Measurements from ENCODE around the gene AIP.
"Not testable (repeated sequence)": the region's sequence is repeated elsewhere in the genome, so short reads cannot be mapped to it uniquely, and the experiment has no call there.

AIP gene

DNA sequence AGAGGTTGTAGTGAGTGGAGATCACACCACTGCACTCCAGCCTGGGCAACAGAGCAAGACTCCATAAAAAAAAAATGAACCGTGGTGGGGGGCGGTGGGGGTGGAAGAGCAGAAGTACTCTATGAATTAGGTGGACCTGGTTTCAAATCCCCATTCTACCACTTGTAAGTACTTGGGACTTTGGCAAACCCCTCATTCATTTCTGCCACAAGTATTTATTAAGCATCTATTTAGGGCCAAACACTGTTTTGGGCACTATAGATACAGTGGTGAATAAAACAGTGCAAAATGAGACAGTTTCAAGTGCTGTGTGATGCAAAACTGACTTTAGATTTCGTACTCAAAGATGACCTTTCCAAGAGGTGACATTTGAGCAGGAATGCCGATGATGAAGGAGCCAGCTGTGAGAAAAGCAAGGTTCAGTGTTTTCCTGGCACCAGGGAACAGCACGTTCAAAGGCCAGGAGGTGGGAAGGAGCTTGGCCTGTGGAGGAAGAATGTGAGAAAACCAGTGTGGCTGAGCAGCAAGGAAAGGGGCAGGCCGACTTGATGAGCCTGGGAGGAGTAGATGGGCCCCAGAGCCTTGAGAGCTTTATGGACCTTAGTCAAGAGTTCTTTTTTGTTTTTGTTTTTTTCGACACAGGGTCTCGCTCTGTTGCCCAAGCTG, 12.4 kb upstream of the AIP start:
- Histone ChIP-seq H3K27ac (no peak overlapping the region), H3K9me3 (ENCODE audit: severe bottlenecking) (no peaks in the 10 kb centered on the region), H3K4me3 (ENCODE audit: low read depth, low read length) (no peak overlapping the region), H3K36me3 (no peaks in the 10 kb centered on the region), H3K27me3 (ENCODE audit: insufficient read depth, low read depth, severe bottlenecking) (no peaks in the 10 kb centered on the region)
- DNase-seq, result no peak
- TF ChIP-seq, protein P1, sequence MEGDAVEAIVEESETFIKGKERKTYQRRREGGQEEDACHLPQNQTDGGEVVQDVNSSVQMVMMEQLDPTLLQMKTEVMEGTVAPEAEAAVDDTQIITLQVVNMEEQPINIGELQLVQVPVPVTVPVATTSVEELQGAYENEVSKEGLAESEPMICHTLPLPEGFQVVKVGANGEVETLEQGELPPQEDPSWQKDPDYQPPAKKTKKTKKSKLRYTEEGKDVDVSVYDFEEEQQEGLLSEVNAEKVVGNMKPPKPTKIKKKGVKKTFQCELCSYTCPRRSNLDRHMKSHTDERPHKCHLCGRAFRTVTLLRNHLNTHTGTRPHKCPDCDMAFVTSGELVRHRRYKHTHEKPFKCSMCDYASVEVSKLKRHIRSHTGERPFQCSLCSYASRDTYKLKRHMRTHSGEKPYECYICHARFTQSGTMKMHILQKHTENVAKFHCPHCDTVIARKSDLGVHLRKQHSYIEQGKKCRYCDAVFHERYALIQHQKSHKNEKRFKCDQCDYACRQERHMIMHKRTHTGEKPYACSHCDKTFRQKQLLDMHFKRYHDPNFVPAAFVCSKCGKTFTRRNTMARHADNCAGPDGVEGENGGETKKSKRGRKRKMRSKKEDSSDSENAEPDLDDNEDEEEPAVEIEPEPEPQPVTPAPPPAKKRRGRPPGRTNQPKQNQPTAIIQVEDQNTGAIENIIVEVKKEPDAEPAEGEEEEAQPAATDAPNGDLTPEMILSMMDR (IDR thresholded peaks at IDR 0.05; ENCODE audit: low read depth, low read length), result no peak

DNA sequence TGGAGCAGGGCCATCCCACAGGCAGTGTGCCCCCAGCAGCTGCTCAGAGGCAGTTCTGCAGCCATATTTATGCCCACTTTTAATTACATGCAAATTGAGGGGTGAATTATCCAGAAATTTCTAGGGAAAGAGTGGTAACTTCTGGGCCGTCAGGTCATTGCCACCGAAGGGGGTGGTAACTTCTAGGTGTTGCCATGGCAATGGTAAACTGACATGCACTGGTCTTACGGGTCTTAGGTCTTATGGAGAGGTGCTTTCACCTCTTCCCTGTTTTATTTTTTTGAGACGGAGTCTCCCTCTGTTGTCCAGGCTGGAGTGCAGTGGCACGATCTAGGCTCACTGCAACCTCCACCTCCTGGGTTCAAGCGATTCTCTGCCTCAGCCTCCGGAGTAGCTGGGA, 9.9 kb upstream of the AIP start:
- Histone ChIP-seq H3K36me3 (no peaks in the 10 kb centered on the region), H3K9me3 (ENCODE audit: severe bottlenecking) (peaks cover 7% of the 10 kb centered on the region), H3K27ac (no peak overlapping the region), H3K4me3 (ENCODE audit: low read depth, low read length) (no peak overlapping the region), H3K27me3 (ENCODE audit: insufficient read depth, low read depth, severe bottlenecking) (no peaks in the 10 kb centered on the region)
- DNase-seq, result no peak
- TF ChIP-seq, protein P1 (IDR thresholded peaks at IDR 0.05; ENCODE audit: low read depth, low read length), result no peak

DNA sequence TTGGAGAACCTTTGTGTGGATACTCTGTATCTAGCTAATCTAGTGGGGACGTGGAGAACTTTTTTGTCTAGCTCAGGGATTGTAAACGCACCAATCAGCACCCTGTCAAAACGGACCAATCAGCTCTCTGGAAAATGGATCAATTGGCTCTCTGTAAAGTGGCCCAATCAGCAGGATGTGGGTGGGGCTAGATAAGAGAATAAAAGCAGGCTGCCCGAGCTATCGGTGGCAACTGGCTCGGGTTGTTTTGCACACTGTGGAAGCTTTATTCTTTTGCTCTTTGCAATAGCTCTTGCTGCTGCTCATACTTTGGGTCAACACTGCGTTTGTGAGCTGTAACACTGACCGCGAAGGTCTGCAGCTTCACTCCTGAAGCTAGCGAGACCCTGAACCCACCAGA, 6.1 kb upstream of the AIP start:
- H3K36me3 ChIP-seq; DNase-seq; H3K4me3 ChIP-seq (ENCODE audit: low read depth, low read length); H3K9me3 ChIP-seq (ENCODE audit: severe bottlenecking); H3K27me3 ChIP-seq (ENCODE audit: insufficient read depth, low read depth, severe bottlenecking): not testable (repeated sequence)
- peak overlapping the region; percentile 48 for H3K27ac ChIP-seq

DNA sequence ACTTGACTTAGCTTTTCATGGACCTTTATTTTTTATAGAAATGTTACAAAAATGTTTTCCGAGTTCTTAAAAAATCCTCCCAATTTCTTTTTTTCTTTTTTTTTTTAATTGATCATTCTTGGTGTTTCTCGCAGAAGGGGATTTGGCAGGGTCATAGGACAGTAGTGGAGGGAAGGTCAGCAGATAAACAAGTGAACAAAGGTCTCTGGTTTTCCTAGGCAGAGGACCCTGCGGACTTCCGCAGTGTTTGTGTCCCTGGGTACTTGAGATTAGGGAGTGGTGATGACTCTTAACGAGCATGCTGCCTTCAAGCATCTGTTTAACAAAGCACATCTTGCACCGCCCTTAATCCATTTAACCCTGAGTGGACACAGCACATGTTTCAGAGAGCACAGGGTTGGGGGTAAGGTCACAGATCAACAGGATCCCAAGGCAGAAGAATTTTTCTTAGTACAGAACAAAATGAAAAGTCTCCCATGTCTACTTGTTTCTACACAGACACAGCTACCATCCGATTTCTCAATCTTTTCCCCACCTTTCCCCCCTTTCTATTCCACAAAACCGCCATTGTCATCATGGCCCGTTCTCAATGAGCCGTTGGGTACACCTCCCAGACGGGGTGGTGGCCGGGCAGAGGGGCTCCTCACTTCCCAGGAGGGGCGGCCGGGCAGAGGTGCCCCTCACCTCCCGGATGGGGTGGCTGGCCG, 5.3 kb upstream of the AIP start:
- DNase-seq; H3K4me3 ChIP-seq (ENCODE audit: low read depth, low read length); H3K36me3 ChIP-seq; H3K27me3 ChIP-seq (ENCODE audit: insufficient read depth, low read depth, severe bottlenecking); H3K9me3 ChIP-seq (ENCODE audit: severe bottlenecking): not testable (repeated sequence)
- peak overlapping the region; percentile 53 for H3K27ac ChIP-seq

DNA sequence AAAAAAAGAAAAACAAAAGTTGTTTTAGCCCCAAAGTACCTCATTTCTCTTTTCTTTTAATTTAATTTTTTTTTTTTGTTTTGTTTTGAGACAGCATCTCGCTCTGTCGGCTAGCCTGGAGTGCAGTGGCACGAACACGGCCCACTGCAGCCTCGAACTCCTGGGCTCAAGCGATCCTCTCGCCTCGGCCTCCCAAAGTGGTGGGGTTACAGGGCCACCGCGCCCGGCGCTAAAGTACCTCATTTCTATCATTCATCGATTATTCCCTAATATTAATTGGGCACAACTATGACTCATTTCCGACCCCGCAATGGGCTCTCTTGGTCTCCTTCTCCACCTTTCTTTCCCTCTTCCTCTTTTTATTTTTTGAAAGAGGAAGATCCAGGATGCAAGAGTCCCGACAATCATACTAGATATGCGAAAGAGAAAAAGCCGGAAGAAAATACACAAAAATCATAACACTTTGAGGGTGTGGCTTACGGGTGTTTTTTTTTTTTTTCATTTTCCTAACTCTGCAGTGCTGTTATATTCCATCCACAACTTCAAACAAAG, 475 bp upstream of the AIP start:
- Histone ChIP-seq H3K36me3 (peaks cover 13% of the 10 kb centered on the region), H3K4me3 (ENCODE audit: low read depth, low read length) (peak overlapping the region; percentile 74), H3K27ac (peak overlapping the region; percentile 85), H3K9me3 (ENCODE audit: severe bottlenecking) (peaks cover 5% of the 10 kb centered on the region), H3K27me3 (ENCODE audit: insufficient read depth, low read depth, severe bottlenecking) (no peaks in the 10 kb centered on the region)
- DNase-seq, result no peak
- TF ChIP-seq, protein P1 (IDR thresholded peaks at IDR 0.05; ENCODE audit: low read depth, low read length), result no peak

DNA sequence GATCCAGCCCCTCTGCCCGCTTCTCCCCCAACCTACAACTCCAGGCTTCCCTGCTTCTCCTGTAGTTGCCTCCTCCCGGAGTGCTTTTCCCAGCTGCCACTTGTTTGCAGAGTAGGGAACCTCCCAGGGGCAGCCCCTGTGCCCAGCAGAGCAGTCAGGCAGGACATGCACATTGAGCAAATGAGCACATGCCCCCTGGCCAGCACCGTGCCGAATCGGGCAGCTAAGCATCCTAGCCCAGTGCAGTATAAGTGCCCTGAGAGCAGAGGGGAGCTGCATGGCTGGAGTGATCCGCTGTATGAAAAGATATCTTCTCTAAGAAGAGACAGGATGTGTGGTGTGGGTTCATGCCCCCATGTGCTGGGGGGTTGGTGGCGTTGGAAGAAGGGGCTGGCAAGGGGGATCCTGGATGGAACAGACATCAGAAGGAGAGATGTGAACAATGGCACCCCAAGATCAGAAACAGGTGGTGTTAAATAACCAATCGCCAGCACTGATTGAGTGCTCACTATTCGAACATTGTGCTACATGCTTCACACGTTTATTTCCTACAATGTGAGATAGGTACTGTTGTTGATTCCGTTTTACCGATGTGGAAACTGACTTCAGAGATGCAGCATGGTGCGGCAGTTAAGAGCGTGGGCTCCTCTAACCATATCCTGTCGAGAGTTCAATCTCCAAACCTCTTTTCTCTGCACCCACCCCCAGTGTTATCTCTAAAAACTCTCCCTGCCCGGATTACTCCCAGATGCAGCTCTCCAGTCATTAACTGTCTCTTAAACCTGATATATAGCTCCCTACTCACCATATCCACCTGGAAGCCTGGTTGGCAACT, 1.2 kb downstream of the AIP start:
- H3K4me3 ChIP-seq (ENCODE audit: low read depth, low read length), result peak overlapping the region; percentile 74; the same call in 1 of the 2 replicates
- TF ChIP-seq, protein P1 (IDR thresholded peaks at IDR 0.05; ENCODE audit: low read depth, low read length), result no peak
- no peaks in the 10 kb centered on the region for H3K27me3 ChIP-seq (ENCODE audit: insufficient read depth, low read depth, severe bottlenecking)
- peaks cover 23% of the 10 kb centered on the region for H3K36me3 ChIP-seq
- peak overlapping the region; percentile 85; the same call in 1 of the 2 replicates for H3K27ac ChIP-seq
- peaks cover 5% of the 10 kb centered on the region for H3K9me3 ChIP-seq (ENCODE audit: severe bottlenecking)
- no peak for DNase-seq

All from WERI-Rb-1 (cell line).